SHP77 (cell line): ENCODE data around the gene RBFOX2.
"Not testable (repeated sequence)": the region's sequence is repeated elsewhere in the genome, so short reads cannot be mapped to it uniquely, and the experiment has no call there.

Source experiments
- DNase-seq, 2 experiments: peaks; one replicate each; lab custom pipeline; 2025; lab: John Stamatoyannopoulos, UW

Gene RBFOX2

GRCh38 chr22:36042240-36042639 lies 13.6 kb upstream of the RBFOX2 start:
- no peak for DNase-seq

- no peak for DNase-seq
These were observed 10.5 kb upstream of the RBFOX2 start for GRCh38 chr22:36039125-36039524.

- DNase-seq, result no peak
These were observed 8.6 kb upstream of the RBFOX2 start for GRCh38 chr22:36037102-36037758.

GRCh38 chr22:36036167-36036624 lies 7.6 kb upstream of the RBFOX2 start:
- no peak for DNase-seq

- DNase-seq, result no peak
These were observed 4.0 kb upstream of the RBFOX2 start for GRCh38 chr22:36032611-36033010.

- DNase-seq, result no peak
These were observed 757 bp upstream of the RBFOX2 start for GRCh38 chr22:36029406-36029755.

- DNase-seq, result no peak
These were observed 534 bp downstream of the RBFOX2 start for GRCh38 chr22:36027935-36028645.

GRCh38 chr22:36027579-36027934 lies 1.1 kb downstream of the RBFOX2 start:
- no peak for DNase-seq

- no peak for DNase-seq
These were observed 1.9 kb downstream of the RBFOX2 start for GRCh38 chr22:36026741-36027140.

GRCh38 chr22:36022697-36023096 lies 5.9 kb downstream of the RBFOX2 start:
- no peak for DNase-seq

- DNase-seq, result no peak
These were observed 6.5 kb downstream of the RBFOX2 start for GRCh38 chr22:36022162-36022561.

GRCh38 chr22:36021606-36022153 lies 6.9 kb downstream of the RBFOX2 start:
- no peak for DNase-seq

- not testable (repeated sequence) for DNase-seq
These were observed 7.8 kb downstream of the RBFOX2 start for GRCh38 chr22:36020865-36021264.

GRCh38 chr22:36017651-36018091 lies 11.0 kb downstream of the RBFOX2 start:
- no peak for DNase-seq

GRCh38 chr22:36016684-36017083 lies 11.9 kb downstream of the RBFOX2 start:
- DNase-seq, result no peak

GRCh38 chr22:36015811-36016529 lies 12.7 kb downstream of the RBFOX2 start:
- DNase-seq, result no peak

- DNase-seq, result no peak
These were observed 13.3 kb downstream of the RBFOX2 start for GRCh38 chr22:36015155-36015810.

- no peak for DNase-seq
These were observed 14.0 kb downstream of the RBFOX2 start for GRCh38 chr22:36014546-36015074.

- no peak for DNase-seq
These were observed 16.3 kb downstream of the RBFOX2 start for GRCh38 chr22:36012332-36012731.

GRCh38 chr22:36010882-36011281 lies 17.7 kb downstream of the RBFOX2 start:
- DNase-seq, result no peak

- DNase-seq, result no peak
These were observed 18.5 kb downstream of the RBFOX2 start for GRCh38 chr22:36010090-36010489.

- DNase-seq, result no peak
These were observed 19.5 kb downstream of the RBFOX2 start for GRCh38 chr22:36009085-36009484.
